SU-DHL-6 (cell line): Measurements from ENCODE around the gene TES.

Experiments
- H2AFZ ChIP-seq: fragments of 200-600 bp; sonication (generic); 2 replicates; pipeline ENCODE4 v1.6.1; 2014; ENCODE audit warnings: low read depth, mild to moderate bottlenecking, moderate library complexity, mixed read lengths, antibody characterized with exemption, low read length; ENCODE audit not compliant: severe bottlenecking
- H3F3A ChIP-seq: fragments of 200-600 bp; shearing (Covaris generic); 2 replicates; pipeline ENCODE4 v1.6.0; 2016; ENCODE audit warnings: antibody characterized with exemption, mild to moderate bottlenecking; ENCODE audit not compliant: insufficient read depth
- H3K27ac ChIP-seq: fragments of 200-600 bp; sonication (generic); 2 replicates; pipeline ENCODE4 v1.5.1; 2016; ENCODE audit warnings: low read depth, mild to moderate bottlenecking, low read length, moderate library complexity, mixed read lengths
- H3K27me3 ChIP-seq: fragments of 200-600 bp; sonication (generic), shearing (Covaris generic); 2 replicates; pipeline ENCODE4 v1.6.0; 2014; ENCODE audit warnings: mild to moderate bottlenecking, low read length
- H3K36me3 ChIP-seq: fragments of 200-600 bp; sonication (generic); 2 replicates; pipeline ENCODE4 v1.6.1; 2014; ENCODE audit warnings: mild to moderate bottlenecking, low read length, mixed read lengths
- H3K4me2 ChIP-seq: fragments of 300-600, 200-600 bp; shearing (Covaris generic), sonication (generic); 2 replicates; pipeline ENCODE4 v1.6.0; 2014; ENCODE audit warnings: low read length, low read depth, mild to moderate bottlenecking; ENCODE audit not compliant: poor library complexity, severe bottlenecking
- H3K4me3 ChIP-seq: fragments of 200-600 bp; sonication (generic); 2 replicates; pipeline ENCODE4 v1.5.1; 2014; ENCODE audit warnings: antibody characterized with exemption, low read length, mild to moderate bottlenecking, mixed read lengths; ENCODE audit not compliant: insufficient read depth, poor library complexity, severe bottlenecking
- H3K79me2 ChIP-seq: fragments of 200-600 bp; sonication (generic); 2 replicates; pipeline ENCODE4 v1.6.1; 2014; ENCODE audit warnings: mild to moderate bottlenecking, low read length, moderate library complexity; ENCODE audit not compliant: insufficient read depth
- H3K9ac ChIP-seq: fragments of 200-600 bp; sonication (generic); 2 replicates; pipeline ENCODE4 v1.7.0; 2014; ENCODE audit warnings: mild to moderate bottlenecking, low read length
- H3K9me2 ChIP-seq: fragments of 200-600 bp; sonication (generic); replicated peaks from 2 replicates; pipeline ENCODE4 v1.6.1; 2014; ENCODE audit warnings: low read length; ENCODE audit not compliant: insufficient read depth
- H3K9me3 ChIP-seq: fragments of 200-600 bp; sonication (generic); 2 replicates; pipeline ENCODE4 v1.6.1; 2014; ENCODE audit warnings: low read length, mixed read lengths; ENCODE audit not compliant: insufficient read depth
- H4K20me1 ChIP-seq: fragments of 200-600 bp; sonication (generic); 2 replicates; pipeline ENCODE4 v1.6.1; 2014; ENCODE audit warnings: low read depth, mild to moderate bottlenecking, antibody characterized with exemption, low read length, moderate library complexity, mixed read lengths
- CTCF ChIP-seq: fragments of 200-600 bp; sonication (generic); IDR thresholded peaks from one replicate; pipeline ENCODE4 v1.5.1; 2017; ENCODE audit warnings: antibody characterized with exemption, mild to moderate bottlenecking, low read length, moderate library complexity; ENCODE audit not compliant: insufficient read depth, poor library complexity, severe bottlenecking
- EZH2phosphoT487 ChIP-seq: fragments of 200-600 bp; sonication (generic), shearing (Covaris generic); conservative IDR thresholded peaks from 2 replicates; pipeline ENCODE4 v1.6.1; 2018; ENCODE audit warnings: mild to moderate bottlenecking, antibody characterized with exemption, low read length, moderate library complexity, mixed read lengths

Gene TES

DNA sequence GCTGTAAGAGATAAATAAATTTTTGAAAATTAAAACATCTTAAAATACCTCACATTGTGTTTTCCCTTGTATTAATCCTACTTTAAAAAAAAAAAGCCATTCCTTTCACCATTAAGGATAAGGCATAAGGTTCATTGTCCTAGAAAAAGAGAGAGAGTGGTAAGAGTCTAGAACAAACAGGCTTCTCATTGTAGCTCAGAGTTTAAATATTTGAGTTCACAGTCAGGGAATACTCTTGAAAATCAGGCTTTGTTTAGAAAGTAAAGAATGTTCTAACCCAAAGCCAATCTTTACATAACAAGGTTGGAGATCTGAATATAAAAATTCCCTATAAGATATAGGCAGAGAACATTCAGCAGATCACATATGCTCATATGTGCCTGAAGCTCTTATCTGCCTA is 40.2 kb upstream of the TES start:
- Histone ChIP-seq H3K4me3 (no peak overlapping the region), H3K27ac (no peak overlapping the region), H3K9me2 (no peaks in the 10 kb centered on the region), H3K27me3 (no peaks in the 10 kb centered on the region), H3K9ac (no peak overlapping the region), H3F3A (no peaks in the 10 kb centered on the region), H2AFZ (no peak overlapping the region), H3K4me2 (no peak overlapping the region), H3K9me3 (no peaks in the 10 kb centered on the region), H3K79me2 (no peaks in the 10 kb centered on the region), H3K36me3 (no peaks in the 10 kb centered on the region), H4K20me1 (no peaks in the 10 kb centered on the region)
- TF ChIP-seq EZH2phosphoT487, result no peak
- TF ChIP-seq CTCF, result no peak

DNA sequence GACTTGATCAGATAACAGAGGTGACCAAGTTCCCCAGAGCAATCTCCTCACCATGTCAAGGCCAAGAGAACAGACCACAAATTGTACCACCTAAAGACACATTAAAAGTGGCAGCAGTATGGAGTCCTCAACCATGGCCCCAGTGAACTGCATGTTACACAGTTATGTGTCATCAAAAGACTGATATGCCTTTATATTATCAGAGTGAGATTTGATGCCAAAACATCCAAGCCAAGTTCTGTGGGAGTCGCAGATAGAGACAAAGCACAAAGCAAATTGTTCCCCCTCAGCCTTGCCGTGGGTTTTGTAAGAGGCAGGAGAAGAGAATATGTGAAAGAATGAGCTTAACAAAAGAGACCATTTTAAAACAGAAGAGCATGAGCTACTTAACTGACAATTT is 39.2 kb upstream of the TES start:
- Histone ChIP-seq H4K20me1 (no peaks in the 10 kb centered on the region), H3K9me3 (no peaks in the 10 kb centered on the region), H3K27me3 (no peaks in the 10 kb centered on the region), H3K27ac (no peak overlapping the region), H3K4me3 (no peak overlapping the region), H2AFZ (no peak overlapping the region), H3K36me3 (no peaks in the 10 kb centered on the region), H3K4me2 (no peak overlapping the region), H3K9me2 (no peaks in the 10 kb centered on the region), H3F3A (no peaks in the 10 kb centered on the region), H3K79me2 (no peaks in the 10 kb centered on the region), H3K9ac (no peak overlapping the region)
- TF ChIP-seq EZH2phosphoT487 (no peak), CTCF (no peak)

DNA sequence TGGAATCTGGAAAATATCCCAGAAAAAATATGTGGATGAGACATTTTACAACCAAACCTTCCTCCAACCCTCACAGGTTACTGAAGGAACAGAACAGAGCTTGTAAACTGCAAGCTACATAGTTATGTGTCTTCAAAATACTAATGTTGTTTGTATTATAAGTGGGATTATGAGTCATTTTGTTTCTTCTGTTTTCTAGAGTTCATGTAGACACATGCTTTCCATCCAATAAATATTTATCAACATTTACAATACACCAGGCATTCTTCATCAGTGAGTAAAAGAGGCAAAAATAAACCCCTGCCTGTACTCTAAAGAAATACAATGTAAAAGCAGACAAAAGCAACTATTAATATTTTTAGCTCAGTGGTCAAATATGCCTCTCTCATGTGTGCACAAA is 38.0 kb upstream of the TES start:
- Histone ChIP-seq H3K36me3 (no peaks in the 10 kb centered on the region), H3K27ac (no peak overlapping the region), H3K9me2 (no peaks in the 10 kb centered on the region), H3F3A (no peaks in the 10 kb centered on the region), H3K4me3 (no peak overlapping the region), H3K4me2 (no peak overlapping the region), H2AFZ (no peak overlapping the region), H3K27me3 (no peaks in the 10 kb centered on the region), H3K79me2 (no peaks in the 10 kb centered on the region), H3K9ac (no peak overlapping the region), H3K9me3 (no peaks in the 10 kb centered on the region), H4K20me1 (no peaks in the 10 kb centered on the region)
- no peak for TF ChIP-seq CTCF
- TF ChIP-seq EZH2phosphoT487, result no peak
